GM12878 (cell line): Measurements from ENCODE around the gene SYNGR4. TPM values are rescaled to one million over a fixed set of nuclear protein-coding genes. Genes with fewer than 3 reads are reported as not detected.

ENCODE experiments used
- ATAC-seq: fragments of 200-7000 bp; cut with Tn5 transposase; 3 replicates; pipeline ENCODE4 v1.9.1; 2020; ENCODE audit warnings: mild to moderate bottlenecking, moderate library complexity
- BruUV-seq: library from RNA; stranded (reverse); fragments of 400-500 nt; replicated peaks from 2 replicates; lab custom pipeline; 2021; lab: Mats Ljungman, UMichigan
- CTCF ChIA-PET: fragments of 300-600 bp; sonication (Branson Sonifier 250); formaldehyde crosslinking; extraction: SDS; loops from one replicate; lab custom pipeline; 2021; ENCODE audit warnings: inconsistent platforms; lab: Yijun Ruan, JAX
- POLR2A ChIA-PET: fragments of 350-600 bp; formaldehyde crosslinking; extraction: SDS; loops from one replicate; lab custom pipeline; 2021; ENCODE audit warnings: inconsistent platforms; lab: Charles Lee
- RAD21 ChIA-PET: fragments of 300-600 bp; sonication (Branson Sonifier 250); formaldehyde crosslinking; loops from one replicate; lab custom pipeline; 2023; ENCODE audit warnings: antibody characterized with exemption; ENCODE audit not compliant: unreplicated experiment; lab: Charles Lee
- SMC1A ChIA-PET: fragments of 300-600 bp; sonication (Branson Sonifier 250); formaldehyde crosslinking; loops from one replicate; lab custom pipeline; 2023; ENCODE audit not compliant: unreplicated experiment, uncharacterized antibody; lab: Charles Lee
- DNase-seq: peaks from one replicate; pipeline ENCODE4 v3.0.0-alpha.2; 2011; ENCODE audit warnings: low read depth, low spot score
- FAIRE-seq: peaks from 3 replicates; lab custom pipeline; 2011; peaks lifted over from hg19 to GRCh38; lab: Jason Lieb, UNC
- H2AFZ ChIP-seq: 2 replicates; pipeline ENCODE4 v1.6.0; 2011; ENCODE audit warnings: low read depth, low read length, control low read depth; ENCODE audit not compliant: control insufficient read depth
- H3K27ac ChIP-seq: 2 replicates; pipeline ENCODE4 v1.5.1; 2011; ENCODE audit warnings: control low read depth; ENCODE audit not compliant: control insufficient read depth, insufficient read depth
- H3K27me3 ChIP-seq, 2 experiments: replicated peaks in 1 of 2; 2 replicates each; pipeline versions ENCODE4 v1.6.0 to v1.6.1; 2011; ENCODE audit warnings: low read length in 1 of 2; ENCODE audit not compliant: control insufficient read depth in 2 of 2, insufficient read depth in 2 of 2
- H3K36me3 ChIP-seq, 2 experiments: 2 replicates each; pipeline ENCODE4 v1.5.1; 2011; ENCODE audit warnings: low read length in 1 of 2; ENCODE audit not compliant: control insufficient read depth in 2 of 2, insufficient read depth in 2 of 2
- H3K4me1 ChIP-seq: 2 replicates; pipeline ENCODE4 v1.6.1; 2011; ENCODE audit warnings: mild to moderate bottlenecking, low read length, moderate library complexity, mixed read lengths; ENCODE audit not compliant: control insufficient read depth, insufficient read depth
- H3K4me2 ChIP-seq: 2 replicates; pipeline ENCODE4 v1.6.0; 2011; ENCODE audit warnings: control low read depth; ENCODE audit not compliant: control insufficient read depth, insufficient read depth
- H3K4me3 ChIP-seq: fragments of 200-600 bp; sonication (generic); 2 replicates; pipeline ENCODE4 v1.5.1; 2016
- H3K79me2 ChIP-seq: 2 replicates; pipeline ENCODE4 v1.6.0; 2011; ENCODE audit warnings: low read length; ENCODE audit not compliant: control insufficient read depth, insufficient read depth
- H3K9ac ChIP-seq: 2 replicates; pipeline ENCODE4 v1.8.0; 2011; ENCODE audit warnings: low read length, control low read depth, mixed read lengths; ENCODE audit not compliant: control insufficient read depth, insufficient read depth
- H3K9me3 ChIP-seq: replicated peaks from 3 replicates; pipeline ENCODE4 v1.5.1; 2011; ENCODE audit warnings: mild to moderate bottlenecking, low read length; ENCODE audit not compliant: control insufficient read depth, insufficient read depth
- H4K20me1 ChIP-seq: 2 replicates; pipeline ENCODE4 v1.6.0; 2011; ENCODE audit not compliant: control insufficient read depth, insufficient read depth
- CEBPB ChIP-seq, 2 experiments: fragments of 150-350 bp in 1 of 2; IDR thresholded peaks; 2 replicates each; pipeline ENCODE4 v1.6.1; 2012 to 2014; ENCODE audit warnings: low read depth in 2 of 2, low read length in 2 of 2, borderline replicate concordance in 1 of 2, inconsistent platforms in 1 of 2
- FOXM1 ChIP-seq: IDR thresholded peaks from 2 replicates; pipeline ENCODE4 v1.6.1; 2012; ENCODE audit warnings: low read depth, mild to moderate bottlenecking, inconsistent platforms, low read length, moderate library complexity
- MYC ChIP-seq: IDR thresholded peaks from 2 replicates; pipeline ENCODE4 v1.6.1; 2011; ENCODE audit warnings: mild to moderate bottlenecking, low read length, moderate library complexity, inconsistent platforms; ENCODE audit not compliant: insufficient read depth, insufficient replicate concordance, insufficient read length, severe bottlenecking
- NBN ChIP-seq: fragments of 450-650 bp; IDR thresholded peaks from 2 replicates; pipeline ENCODE4 v1.6.1; 2016
- POU2F2 ChIP-seq: IDR thresholded peaks from 3 replicates; pipeline ENCODE4 v1.6.1; 2011; ENCODE audit warnings: low read depth, mild to moderate bottlenecking, low read length, borderline replicate concordance
- TAF1 ChIP-seq: IDR thresholded peaks from 2 replicates; pipeline ENCODE4 v1.6.1; 2011; ENCODE audit warnings: mild to moderate bottlenecking, low read depth, low read length, borderline replicate concordance
- WGBS: methylation state at CpG from one replicate; pipeline ENCODE4 v1.1.6; 2016; ENCODE audit warnings: low lambda C conversion rate; ENCODE audit not compliant: insufficient replicate concordance, insufficient coverage; ENCODE audit errors: missing lambda C conversion rate; 5-methylcytosine and 5-hydroxymethylcytosine counted together
- in situ Hi-C: fragments of 300-500 bp; cut with MboI; formaldehyde crosslinking; loops from 9 replicates; pipeline ENCODE4 v1.14.3; 2018; ENCODE audit warnings: mixed read lengths
- intact Hi-C: fragments of 100-400 bp; cut with micrococcal nuclease; formaldehyde crosslinking; loops from one replicate; pipeline ENCODE4 v1.14.2; 2022; ENCODE audit not compliant: unreplicated experiment
- polyA plus RNA-seq, 11 experiments: library from polyadenylated mRNA; depleted of rRNA in 4 of 11; unstranded in 6 of 11; stranded (reverse) in 5 of 11; fragments of >200 nt; fragmentation: Nextera tagmentation in 4 of 11; fragmentation: Illumina TruSeq in 1 of 11; extraction: Ambion mirVana in 4 of 11; extraction: Trizol in 1 of 11; gene quantifications; 1 replicate in 1 of 11; 2 replicates in 10 of 11; pipeline versions ENCODE4 v1.2.1 to v1.2.3, GENCODE V29; 2011 to 2016; ENCODE audit warnings: inconsistent platforms in 2 of 11, missing spikeins in 2 of 11, low read depth in 1 of 11
- total RNA-seq, 4 experiments: library from RNA; depleted of rRNA in 3 of 4; stranded (reverse); fragments of >200 nt in 3 of 4; fragmentation: Illumina TruSeq in 1 of 4; extraction: Trizol in 1 of 4; gene quantifications; 2 replicates each; pipeline versions ENCODE4 v1.2.1 to v1.2.3, GENCODE V29; 2013 to 2021
- TF ChIP-seq, protein P1 (sequence below): fragments of 450-650 bp; formaldehyde crosslinking; IDR thresholded peaks from 2 replicates; pipeline ENCODE4 v1.4.0; 2020; ENCODE audit warnings: mild to moderate bottlenecking, moderate library complexity
- TF ChIP-seq, protein P2 (sequence below): IDR thresholded peaks from 2 replicates; pipeline ENCODE4 v1.6.1; 2011; ENCODE audit warnings: mild to moderate bottlenecking, low read depth, low read length, moderate library complexity; ENCODE audit not compliant: insufficient replicate concordance
- TF ChIP-seq, protein P3 (sequence below): IDR thresholded peaks from 2 replicates; pipeline ENCODE4 v1.6.1; 2012; ENCODE audit warnings: low read depth, low read length, improper control_type of control experiment
- TF ChIP-seq, protein P4 (sequence below): fragments of 450-650 bp; formaldehyde crosslinking; IDR thresholded peaks from 2 replicates; pipeline ENCODE4 v1.5.0; 2022; ENCODE audit warnings: mild to moderate bottlenecking, missing genetic modification characterization

The SYNGR4 gene
- total and polyA plus RNA-seq, 10 of the 15 experiments (the other 5 are each of a cell fraction or from before 2014, with no cell fraction given) = 0.08 to 0.72 (median 0.17) TPM; not detected in 6

DNA sequence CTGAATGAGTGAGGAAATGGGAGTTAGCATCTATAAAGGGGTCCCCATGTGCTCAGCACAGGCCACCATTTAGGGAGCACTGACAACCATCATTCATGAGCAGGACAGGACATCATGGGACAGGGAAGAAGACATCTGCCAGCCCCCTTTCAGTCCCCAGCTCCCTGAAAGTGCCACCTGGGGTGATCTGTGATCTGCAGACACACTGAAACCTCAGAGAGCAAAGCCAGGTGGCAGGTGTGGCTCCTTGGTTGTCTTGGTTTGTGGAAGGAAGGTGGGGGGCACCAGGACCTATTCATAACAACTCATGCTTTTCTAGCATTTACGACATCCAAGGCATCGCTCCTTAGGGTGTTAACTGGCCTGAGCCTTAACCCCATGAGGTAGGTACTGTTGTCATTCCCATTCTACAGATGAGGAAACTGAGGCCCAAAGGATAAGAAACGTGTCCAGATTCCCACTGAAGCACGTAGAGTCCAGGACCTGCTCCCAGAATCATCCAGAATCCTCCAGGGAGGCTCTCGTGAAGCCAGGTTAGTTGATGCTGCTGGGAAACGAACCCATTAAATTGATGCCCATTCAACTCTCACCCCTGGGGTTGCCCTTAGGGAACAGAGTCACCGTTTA is 21.4 kb downstream of the SYNGR4 start:
- peaks cover 9% of the 10 kb centered on the region for H3K79me2 ChIP-seq
- DNase-seq (no peak), ATAC-seq (no peak), FAIRE-seq (no peak)
- no peak overlapping the region for H2AFZ ChIP-seq
- intact Hi-C loops = no loop called here
- H3K4me1 ChIP-seq = peaks cover 5% of the 10 kb centered on the region; the same call in 1 of the 2 replicates
- TF ChIP-seq, protein P1, sequence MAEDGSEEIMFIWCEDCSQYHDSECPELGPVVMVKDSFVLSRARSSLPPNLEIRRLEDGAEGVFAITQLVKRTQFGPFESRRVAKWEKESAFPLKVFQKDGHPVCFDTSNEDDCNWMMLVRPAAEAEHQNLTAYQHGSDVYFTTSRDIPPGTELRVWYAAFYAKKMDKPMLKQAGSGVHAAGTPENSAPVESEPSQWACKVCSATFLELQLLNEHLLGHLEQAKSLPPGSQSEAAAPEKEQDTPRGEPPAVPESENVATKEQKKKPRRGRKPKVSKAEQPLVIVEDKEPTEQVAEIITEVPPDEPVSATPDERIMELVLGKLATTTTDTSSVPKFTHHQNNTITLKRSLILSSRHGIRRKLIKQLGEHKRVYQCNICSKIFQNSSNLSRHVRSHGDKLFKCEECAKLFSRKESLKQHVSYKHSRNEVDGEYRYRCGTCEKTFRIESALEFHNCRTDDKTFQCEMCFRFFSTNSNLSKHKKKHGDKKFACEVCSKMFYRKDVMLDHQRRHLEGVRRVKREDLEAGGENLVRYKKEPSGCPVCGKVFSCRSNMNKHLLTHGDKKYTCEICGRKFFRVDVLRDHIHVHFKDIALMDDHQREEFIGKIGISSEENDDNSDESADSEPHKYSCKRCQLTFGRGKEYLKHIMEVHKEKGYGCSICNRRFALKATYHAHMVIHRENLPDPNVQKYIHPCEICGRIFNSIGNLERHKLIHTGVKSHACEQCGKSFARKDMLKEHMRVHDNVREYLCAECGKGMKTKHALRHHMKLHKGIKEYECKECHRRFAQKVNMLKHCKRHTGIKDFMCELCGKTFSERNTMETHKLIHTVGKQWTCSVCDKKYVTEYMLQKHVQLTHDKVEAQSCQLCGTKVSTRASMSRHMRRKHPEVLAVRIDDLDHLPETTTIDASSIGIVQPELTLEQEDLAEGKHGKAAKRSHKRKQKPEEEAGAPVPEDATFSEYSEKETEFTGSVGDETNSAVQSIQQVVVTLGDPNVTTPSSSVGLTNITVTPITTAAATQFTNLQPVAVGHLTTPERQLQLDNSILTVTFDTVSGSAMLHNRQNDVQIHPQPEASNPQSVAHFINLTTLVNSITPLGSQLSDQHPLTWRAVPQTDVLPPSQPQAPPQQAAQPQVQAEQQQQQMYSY (CRISPR knock-in tag) = no peak
- TF ChIP-seq, protein P2, sequence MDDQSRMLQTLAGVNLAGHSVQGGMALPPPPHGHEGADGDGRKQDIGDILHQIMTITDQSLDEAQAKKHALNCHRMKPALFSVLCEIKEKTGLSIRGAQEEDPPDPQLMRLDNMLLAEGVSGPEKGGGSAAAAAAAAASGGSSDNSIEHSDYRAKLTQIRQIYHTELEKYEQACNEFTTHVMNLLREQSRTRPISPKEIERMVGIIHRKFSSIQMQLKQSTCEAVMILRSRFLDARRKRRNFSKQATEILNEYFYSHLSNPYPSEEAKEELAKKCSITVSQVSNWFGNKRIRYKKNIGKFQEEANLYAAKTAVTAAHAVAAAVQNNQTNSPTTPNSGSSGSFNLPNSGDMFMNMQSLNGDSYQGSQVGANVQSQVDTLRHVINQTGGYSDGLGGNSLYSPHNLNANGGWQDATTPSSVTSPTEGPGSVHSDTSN = no peak
- TF ChIP-seq POU2F2 (no peak), NBN (no peak), FOXM1 (no peak), TAF1 (no peak), CEBPB (IDR thresholded peaks at IDR 0.05; ENCODE audit: borderline replicate concordance in 1 of 2, low read depth in 2 of 2, low read length in 2 of 2) (no peak), MYC (no peak)
- TF ChIP-seq, protein P3, sequence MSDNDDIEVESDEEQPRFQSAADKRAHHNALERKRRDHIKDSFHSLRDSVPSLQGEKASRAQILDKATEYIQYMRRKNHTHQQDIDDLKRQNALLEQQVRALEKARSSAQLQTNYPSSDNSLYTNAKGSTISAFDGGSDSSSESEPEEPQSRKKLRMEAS = no peak
- TF ChIP-seq, protein P4, sequence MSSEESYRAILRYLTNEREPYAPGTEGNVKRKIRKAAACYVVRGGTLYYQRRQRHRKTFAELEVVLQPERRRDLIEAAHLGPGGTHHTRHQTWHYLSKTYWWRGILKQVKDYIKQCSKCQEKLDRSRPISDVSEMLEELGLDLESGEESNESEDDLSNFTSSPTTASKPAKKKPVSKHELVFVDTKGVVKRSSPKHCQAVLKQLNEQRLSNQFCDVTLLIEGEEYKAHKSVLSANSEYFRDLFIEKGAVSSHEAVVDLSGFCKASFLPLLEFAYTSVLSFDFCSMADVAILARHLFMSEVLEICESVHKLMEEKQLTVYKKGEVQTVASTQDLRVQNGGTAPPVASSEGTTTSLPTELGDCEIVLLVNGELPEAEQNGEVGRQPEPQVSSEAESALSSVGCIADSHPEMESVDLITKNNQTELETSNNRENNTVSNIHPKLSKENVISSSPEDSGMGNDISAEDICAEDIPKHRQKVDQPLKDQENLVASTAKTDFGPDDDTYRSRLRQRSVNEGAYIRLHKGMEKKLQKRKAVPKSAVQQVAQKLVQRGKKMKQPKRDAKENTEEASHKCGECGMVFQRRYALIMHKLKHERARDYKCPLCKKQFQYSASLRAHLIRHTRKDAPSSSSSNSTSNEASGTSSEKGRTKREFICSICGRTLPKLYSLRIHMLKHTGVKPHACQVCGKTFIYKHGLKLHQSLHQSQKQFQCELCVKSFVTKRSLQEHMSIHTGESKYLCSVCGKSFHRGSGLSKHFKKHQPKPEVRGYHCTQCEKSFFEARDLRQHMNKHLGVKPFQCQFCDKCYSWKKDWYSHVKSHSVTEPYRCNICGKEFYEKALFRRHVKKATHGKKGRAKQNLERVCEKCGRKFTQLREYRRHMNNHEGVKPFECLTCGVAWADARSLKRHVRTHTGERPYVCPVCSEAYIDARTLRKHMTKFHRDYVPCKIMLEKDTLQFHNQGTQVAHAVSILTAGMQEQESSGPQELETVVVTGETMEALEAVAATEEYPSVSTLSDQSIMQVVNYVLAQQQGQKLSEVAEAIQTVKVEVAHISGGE (CRISPR knock-in tag) = no peak
- in situ Hi-C loops = no loop called here
- H4K20me1 ChIP-seq = no peaks in the 10 kb centered on the region
- no peak overlapping the region for H3K27ac ChIP-seq
- peaks cover 10 to 28% of the 10 kb centered on the region in 2 experiments for H3K36me3 ChIP-seq
- ChIA-PET CTCF (no interaction called here), POLR2A (no interaction called here), SMC1A (no interaction called here), RAD21 (no interaction called here)
- no TSS peak for BruUV-seq
- no peak overlapping the region for H3K9ac ChIP-seq
- WGBS = 97% methylated on average over 7 of the region's 7 CpGs
- H3K4me2 ChIP-seq = no peak overlapping the region
- no peak overlapping the region for H3K4me3 ChIP-seq
- H3K27me3 ChIP-seq = no peaks in the 10 kb centered on the region
- no peaks in the 10 kb centered on the region for H3K9me3 ChIP-seq
